GM21576 (cell line): ENCODE measurements around the gene DCAF5.
"Not testable (repeated sequence)": the region's sequence is repeated elsewhere in the genome, so short reads cannot be mapped to it uniquely, and the experiment has no call there.

Experiments
- ATAC-seq: cut with Tn5 transposase; IDR thresholded peaks from one replicate; pipeline ENCODE4 v1.9.1; 2021; ENCODE audit warnings: mild to moderate bottlenecking, moderate library complexity; ENCODE audit not compliant: unreplicated experiment

Gene DCAF5

DNA sequence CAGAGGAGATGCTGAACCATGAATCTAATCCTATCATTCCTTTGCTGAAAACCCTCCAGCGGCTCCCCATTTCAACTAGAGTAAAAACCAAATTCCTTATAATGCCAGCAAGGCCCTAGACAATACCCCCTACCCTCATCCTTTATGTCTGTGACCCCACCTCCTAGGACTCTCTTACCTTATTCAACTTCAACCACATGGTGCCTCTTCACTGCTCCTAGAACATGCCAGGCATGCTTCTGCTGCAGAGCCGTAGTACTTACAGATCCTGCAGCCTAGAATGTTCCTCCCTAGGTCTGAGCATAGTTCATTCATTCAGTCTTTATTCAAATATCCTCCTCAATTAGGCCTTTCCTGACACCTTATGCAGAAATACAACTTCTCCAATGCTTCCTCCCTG, 54.9 kb downstream of the DCAF5 start:
- no peak for ATAC-seq

DNA sequence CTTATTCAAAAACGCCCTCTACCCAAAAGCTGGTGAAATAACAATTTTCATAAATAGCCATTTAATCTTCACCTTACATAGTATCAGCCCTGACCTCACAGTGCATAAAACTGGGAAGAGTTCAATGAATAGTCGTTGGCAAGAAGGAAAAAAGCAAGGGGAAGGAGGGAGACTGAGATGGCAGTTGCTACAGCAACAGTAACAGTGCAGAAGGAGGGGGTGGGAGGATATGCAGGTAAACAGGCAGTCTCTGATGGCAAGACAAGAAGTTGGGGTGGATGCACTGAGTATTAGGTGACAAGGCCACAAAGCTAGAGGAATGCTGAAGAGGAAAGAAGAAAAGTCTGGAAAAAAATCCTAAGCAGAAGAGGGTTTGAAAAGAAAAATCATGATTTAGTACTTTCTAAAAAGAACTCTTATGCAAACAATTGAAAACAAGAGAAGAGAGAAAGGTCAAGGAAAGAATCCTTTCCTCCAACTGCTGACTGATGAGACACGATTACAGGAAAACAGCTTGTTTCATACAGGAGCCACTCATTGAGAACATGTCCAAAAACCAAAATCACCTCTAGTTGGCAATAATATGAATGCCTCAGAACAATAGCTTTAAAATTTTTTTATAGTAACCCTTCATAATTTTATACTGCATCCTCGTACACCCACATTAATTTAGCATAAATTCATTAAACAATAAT, 56.0 kb downstream of the DCAF5 start:
- no peak for ATAC-seq

DNA sequence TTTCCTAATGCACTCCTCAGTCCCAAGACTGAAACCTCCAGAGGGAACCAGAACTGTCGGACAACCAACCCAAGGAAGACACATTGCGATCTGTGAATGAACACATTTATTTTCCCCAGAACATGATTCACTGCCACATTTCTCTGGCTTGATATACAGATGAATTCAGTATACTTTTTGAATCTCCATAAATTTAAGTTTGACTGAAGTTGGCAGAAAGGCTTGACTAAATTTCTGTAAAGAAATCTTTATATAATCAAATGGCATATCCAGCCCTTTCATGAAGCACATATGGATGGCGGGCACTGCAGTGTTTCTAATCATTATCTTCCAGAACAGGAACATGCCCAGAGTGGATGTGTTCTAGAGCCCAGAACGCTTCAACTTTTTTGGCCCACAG, 56.7 kb downstream of the DCAF5 start:
- ATAC-seq = no peak

DNA sequence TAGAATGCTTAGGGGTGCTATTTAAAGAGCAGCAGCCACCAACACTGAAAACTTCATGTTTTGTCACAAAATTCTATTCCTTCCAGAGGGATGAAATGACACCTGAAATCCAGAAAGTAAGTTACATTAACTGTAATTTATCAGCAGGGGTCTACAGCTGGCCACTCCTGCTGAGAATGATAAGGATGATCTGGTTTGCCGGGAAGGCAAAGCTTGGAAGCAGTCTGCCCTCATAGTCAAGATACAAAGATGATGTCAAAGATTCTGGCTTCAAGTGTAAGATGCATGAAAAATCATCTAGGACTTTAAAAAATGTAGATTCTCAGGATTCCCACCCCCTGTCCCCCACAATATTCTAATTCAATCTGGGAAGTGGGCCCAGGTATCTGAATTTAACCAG, 58.4 kb downstream of the DCAF5 start:
- ATAC-seq = no peak

DNA sequence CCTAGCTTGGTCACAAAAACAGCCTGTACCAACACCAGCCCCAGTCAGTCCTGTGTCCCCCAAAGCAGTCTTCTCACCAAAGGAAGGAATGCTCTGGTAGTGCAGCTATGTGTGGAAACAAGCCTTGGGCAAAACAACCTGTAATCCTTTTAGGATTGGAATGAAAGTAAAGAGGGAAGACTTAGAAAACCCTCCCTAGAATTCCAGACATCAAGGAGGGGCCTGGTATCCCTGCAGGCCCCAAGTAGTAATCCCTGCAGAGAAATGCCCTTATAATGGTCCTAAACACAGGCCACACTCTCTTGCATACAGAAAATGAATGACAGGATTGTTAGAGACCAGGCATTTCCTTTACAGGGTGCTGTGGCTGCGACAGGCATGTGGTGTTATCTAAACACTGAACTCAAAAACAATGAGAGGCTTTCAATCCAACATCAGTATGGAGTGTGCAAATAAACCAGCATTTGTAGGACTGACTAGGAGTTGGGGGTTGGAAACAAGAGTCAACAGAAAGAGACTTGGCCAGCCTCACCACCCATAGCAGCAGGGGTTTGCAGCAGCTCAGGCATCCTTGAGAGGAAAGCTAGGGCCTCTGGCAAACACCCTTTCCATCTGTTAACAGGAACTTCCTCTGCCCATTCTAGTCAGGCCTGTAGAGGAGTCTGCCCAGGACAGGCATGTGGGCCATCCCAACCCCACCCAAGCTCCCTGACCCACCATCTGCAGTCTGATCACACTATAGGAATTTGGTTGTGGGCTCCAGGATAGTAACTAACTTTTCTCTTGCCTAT, 59.1 kb downstream of the DCAF5 start:
- ATAC-seq = no peak

DNA sequence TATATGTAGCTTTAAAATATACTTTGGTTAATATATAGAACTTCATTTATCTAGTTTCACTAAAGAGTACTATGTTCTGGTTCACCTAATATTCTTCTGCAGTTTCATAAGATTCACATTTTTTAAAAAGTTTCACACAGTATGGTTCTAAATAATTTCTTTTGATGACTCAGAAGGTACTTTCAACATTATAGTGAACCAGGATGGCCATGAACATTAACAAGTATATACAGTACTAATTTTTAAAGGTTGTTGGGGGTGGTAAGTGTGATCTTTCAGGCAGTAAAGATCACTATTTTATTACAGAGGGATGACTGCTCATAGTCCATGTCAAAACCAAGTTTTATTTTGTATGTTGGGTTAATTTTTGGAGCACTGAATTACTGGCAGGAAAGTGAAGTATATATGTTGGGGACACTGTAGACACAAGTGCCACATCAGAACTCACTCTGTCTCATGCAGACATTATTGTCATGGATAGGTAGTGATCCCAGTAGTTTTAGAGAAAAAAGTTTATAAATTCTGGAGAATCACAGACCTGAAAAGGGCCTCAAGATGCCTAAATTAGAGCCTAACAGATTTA, 60.0 kb downstream of the DCAF5 start:
- no peak for ATAC-seq

DNA sequence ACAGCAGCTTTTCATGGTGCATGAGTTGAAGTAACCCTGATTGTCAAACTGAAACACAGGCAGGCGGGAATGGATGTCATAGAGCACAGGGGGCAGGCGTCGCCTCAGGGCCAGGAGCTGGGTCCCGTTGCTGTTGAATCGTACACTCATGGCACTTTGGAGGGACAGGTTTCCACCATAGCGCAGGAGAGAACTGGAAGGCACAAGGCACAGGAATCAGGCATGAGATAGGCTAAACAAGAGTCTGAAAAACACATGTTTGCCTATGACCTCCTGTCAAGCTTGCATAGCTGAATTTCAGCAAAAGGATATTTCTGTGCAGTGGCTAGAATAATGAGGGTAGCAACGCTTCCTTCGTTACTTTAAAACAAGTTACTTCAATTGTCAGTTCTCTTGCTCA, 61.2 kb downstream of the DCAF5 start:
- ATAC-seq = no peak

DNA sequence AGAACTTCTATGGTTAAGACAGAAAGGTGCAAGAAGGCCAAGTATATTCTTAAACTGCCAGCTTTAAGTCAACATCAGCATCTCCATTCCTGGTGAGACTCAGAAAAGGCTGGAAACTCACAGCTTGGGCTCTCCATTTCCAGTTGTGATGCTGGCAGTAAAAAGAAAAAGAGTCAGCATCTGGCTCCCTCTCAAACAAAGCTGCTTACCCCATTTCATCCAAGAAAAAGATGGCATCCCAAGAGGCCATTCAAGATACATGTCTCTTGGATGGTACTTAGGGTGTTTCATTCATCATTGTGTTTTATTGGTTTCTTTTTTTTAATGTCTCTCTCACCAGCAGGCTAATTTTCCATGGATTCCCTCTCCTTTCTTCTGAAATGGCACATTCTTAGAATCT, 61.9 kb downstream of the DCAF5 start:
- no peak for ATAC-seq

DNA sequence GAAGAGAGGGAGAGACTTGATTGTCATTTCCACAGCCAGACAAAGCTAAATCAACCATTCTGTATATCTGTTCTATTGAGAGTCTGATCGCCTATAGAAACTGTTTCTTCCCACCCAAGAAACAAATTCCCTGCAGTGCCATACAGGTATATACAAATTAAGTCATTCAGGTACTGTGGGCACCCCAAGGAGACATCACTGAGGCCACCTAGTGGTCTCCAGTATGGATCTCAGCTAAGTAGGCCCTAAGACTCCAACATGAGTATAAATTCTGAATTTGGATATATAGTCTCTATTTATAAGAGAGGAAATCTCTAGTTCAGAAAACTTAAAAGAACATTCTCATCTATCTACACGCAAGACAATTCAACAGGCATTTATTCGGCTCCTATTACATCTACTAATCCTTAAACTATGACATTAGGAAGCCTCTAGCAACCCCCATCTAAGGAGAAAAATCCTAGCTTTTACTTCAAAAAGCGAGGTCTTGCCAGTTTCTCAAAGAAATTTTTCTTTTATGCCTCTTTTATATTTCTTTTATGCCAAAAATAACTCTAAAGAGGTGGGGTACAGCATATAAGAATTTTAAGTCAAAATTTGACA, 62.6 kb downstream of the DCAF5 start:
- ATAC-seq = no peak

DNA sequence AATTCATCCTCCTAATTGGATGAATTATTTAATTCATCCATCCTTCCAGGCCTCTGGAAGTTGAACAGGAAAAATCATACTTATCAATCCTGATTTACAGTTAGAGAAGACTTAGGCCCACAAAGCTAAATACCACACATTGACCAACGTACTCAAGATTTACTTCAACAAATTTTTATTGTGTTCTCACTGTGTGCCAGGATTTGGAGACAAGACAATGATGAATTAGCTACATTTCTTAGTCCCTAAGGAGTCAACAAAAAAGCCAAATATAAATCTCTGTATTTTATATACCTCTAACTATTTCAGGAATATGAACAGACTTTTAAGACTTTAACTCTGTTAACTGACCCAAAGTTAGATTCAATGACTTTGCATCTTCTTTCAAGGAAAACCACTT, 63.9 kb downstream of the DCAF5 start:
- no peak for ATAC-seq

DNA sequence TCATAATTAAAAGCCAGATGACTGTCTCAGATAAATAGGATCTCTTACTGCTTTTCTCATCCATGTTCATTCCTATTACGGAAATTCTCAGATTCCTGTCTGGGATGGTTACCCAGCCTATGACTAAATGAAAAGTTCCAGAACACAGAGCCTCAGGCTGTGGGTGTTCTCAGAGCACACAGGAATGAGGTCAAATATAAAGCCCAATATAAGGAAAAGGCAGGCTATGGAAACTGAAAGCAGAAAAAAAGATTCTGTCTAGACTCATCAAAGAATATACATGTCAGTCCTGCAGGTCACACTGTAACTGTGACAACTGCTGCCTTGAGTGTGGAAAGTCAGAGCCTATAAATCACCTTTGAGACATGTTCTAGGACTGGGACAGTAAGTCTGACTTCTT, 64.3 kb downstream of the DCAF5 start:
- ATAC-seq = no peak

DNA sequence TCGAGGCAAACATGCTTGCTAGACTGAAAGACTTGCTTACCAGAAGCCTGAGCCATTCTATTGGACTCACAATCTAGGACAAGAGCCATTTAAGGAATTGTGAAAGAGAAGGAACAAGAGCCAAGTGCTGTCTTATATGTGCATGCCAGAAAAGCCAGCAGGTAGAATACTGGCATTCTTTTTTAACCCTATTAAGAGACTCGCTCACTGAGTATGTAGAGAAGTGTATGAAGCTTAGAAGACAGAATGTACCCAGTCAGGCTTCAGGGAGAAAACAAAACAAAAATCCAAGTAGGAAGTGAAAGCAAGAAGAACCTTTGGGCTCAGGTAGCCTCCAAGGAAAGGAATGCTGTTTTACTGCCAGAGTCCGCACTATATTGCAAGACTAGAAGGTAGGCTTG, 65.9 kb downstream of the DCAF5 start:
- ATAC-seq = no peak

DNA sequence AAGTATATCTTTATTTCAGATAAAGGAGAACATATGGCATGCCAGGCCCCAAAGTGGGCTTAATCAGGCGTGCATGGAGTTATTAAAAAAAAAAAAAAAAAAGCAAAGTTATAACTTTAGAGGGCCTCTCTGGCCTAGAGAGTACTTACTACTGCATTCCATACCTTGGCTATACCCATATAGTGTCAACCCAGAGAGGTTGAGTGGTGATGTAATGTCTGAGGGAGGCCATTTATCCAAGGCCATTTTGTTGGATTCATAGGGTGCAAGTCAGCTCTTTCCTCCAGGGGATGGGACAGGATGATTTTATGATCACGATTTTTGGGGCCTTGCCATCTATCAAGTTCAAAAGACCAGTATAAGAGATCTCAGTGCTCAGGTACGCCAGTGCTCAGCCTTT, 66.4 kb downstream of the DCAF5 start:
- ATAC-seq = no peak

DNA sequence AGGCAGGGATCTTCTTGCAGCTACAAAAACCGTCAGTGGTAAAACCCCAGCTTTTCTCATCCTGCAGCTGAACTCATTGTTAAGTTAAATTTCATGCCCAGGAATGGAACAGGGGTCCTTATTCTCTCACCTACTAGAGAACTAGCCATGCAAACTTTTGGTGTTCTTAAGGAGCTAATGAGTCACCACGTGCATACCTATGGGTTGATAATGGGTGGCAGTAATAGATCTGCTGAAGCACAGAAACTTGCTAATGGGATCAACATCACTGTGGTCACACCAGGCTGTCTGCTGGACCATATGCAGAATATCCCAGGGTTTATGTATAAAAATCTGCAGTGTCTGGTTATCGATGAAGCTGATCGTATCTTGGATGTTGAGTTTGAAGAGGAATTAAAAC, 68.9 kb downstream of the DCAF5 start:
- no peak for ATAC-seq

DNA sequence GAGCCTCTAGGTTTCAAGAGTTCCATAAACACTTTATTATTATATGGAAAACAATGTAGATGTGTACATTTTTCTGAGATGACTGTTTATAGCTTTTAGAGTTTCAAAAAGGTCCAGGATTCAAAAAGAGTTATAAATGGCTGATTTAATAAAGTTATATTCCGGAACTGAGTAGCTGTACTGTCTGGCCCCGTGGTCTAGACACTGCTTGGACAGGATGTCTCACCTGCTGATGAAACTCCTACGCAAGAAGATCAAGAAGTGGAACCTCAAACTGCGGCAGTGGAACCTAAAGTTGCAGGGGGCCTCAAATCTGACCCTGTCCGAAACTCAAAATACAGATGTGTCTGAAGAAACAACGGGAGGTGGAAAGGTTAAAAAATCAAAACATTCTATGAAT, 69.7 kb downstream of the DCAF5 start:
- ATAC-seq = no peak

DNA sequence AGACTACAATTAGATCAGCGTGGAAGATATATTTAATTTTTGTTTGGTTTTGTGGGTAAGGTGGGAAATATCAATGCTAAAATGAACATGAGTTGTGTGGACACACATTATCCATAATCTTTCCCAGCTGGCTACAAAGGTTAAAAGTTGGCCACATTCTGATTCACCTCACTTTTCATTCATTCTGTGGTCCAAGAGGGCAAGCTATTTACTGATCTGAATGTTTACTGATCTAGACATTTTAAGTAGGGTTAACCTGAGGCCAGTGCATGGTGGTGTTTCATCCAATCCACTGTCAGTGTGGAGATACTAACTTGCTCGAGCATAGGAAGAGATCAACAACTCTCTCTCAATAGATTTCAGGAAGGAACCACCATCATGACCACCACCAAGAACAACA, 71.6 kb downstream of the DCAF5 start:
- no peak for ATAC-seq

DNA sequence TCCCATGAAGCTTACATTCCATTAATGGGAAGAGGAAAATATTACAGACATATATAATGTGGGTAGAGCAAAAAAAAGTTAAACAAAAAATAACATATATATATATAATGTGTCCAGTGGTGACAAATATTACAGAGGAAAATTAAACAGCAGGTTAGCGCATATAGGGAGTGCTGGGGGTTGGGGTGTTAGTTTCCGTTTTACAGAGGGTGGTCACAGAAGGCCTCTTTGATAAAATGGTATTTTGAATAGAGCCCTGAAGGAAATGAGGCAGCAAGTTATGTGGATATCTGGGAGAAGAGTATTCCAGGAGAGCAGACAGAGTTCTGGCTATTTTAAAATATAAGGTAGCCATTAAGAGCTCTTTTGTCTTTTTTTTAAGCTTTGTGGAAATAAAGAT, 73.2 kb downstream of the DCAF5 start:
- no peak for ATAC-seq

DNA sequence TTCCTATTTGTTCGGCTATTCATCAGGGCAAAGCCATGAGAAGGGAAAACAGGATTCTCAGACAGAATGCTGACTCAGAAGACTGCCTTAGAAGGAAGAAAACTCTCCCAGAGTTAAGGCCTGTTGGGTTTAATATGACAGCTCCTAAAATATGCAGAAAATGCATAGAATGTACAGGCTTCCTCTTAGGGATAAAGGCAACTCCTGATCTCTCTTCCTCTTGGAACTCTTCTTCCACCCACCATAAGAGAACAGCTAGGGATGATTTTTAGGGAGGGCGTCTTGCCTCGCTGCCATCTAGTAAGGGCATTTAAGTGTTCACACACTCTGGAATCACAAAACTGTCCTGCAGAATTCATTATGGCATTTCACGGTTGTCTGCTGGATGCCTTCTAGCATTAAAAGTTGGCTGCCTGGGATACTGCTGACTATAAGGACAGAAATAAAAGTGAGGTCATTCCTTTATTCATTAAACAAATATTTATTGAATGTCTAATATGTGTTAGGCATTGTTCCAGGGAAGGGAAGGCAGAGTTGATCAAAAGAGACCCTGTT, 73.7 kb downstream of the DCAF5 start:
- no peak for ATAC-seq

DNA sequence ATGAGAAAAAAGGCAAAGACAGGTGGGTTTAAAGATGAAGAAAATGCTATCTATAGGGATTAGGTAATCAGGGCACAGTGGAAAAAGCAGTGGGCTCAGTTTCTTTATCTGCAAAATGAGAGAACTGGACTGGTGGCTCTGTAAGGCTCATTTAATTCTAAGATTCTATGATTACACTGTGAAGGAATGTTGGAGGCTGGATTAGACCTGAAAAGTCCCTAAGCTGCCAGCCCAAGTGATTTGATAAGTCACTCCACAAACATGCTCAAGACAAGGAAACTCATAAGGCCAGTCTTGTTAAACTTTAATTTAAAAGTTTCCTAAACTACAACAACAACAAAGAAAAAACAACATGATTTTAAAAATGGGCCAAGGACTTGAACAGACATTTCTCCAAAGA, 75.1 kb downstream of the DCAF5 start:
- no peak for ATAC-seq

DNA sequence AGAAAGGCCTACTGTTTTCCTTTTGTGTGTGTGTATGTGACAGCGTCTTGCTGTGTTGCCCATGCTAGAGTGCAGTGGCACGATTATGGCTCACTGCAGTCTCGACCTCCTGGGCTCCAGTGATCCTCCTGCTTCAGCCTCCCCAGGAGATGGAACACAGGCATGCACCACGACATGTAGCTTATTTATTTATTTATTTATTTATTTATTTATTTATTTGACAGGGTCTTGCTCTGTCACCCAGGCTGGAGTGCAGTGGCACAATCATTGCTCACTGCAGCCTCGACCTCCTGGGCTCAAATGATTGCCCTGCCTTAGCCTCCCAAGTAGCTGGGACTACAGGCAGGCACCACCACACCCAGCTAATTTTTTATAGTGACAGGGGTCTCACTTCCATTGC, 75.7 kb downstream of the DCAF5 start:
- ATAC-seq = not testable (repeated sequence)

DNA sequence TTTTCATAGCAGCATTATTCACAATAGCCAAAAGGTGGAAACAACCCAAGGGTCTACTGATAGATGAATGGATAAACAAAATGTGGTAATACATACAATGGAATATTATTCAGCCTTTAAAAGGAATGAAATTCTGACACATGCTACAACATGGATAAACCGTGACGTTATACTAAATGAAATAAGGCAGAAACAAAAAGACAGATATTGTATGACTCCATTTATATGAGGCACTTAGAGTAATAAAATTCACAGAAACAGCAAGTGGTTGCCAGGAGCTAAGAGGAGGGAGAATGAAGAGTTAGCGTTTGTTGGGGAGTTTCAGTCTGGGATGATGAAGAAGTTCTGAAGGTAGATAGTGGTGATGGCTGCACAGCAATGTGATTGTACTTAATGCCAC, 76.6 kb downstream of the DCAF5 start:
- ATAC-seq = no peak

DNA sequence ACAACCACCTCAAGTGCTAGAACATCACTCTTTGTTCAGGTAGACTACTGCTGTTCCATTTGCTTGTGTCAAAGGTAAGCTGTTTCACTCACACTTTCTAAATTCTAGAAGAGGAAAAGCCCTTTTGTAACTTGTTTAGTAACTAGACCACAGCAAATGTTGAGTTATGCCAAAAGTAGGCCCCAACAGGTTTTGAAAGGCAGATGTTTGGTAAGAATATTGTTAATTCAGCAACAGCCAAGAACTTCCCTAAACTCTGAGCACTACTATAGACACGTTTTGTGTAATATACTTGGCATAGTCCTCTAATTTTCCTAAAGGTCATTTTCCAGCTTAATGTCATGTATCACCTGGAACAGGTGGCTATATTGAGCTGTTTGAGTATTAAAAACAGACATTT, 79.0 kb downstream of the DCAF5 start:
- no peak for ATAC-seq
